Skeletal muscle satellite cell (primary cell): ENCODE results near the gene ECHDC3.

Experiments used
- H3K27me3 ChIP-seq: 2 replicates; pipeline ENCODE4 v1.7.0; 2013; ENCODE audit warnings: low read length; ENCODE audit not compliant: control insufficient read depth, insufficient read depth
- H3K36me3 ChIP-seq: 2 replicates; pipeline ENCODE4 v1.7.0; 2013; ENCODE audit warnings: mild to moderate bottlenecking, control low read depth, low read length; ENCODE audit not compliant: insufficient read depth
- H3K4me1 ChIP-seq: 2 replicates; pipeline ENCODE4 v1.7.0; 2013; ENCODE audit warnings: low read length; ENCODE audit not compliant: control insufficient read depth, insufficient read depth
- H3K4me2 ChIP-seq: 2 replicates; pipeline ENCODE4 v1.7.0; 2013; ENCODE audit warnings: mild to moderate bottlenecking, low read length
- H3K4me3 ChIP-seq: 2 replicates; pipeline ENCODE4 v1.7.0; 2013; ENCODE audit warnings: low read length
- H3K9ac ChIP-seq: 2 replicates; pipeline ENCODE4 v1.7.0; 2013; ENCODE audit warnings: mild to moderate bottlenecking, low read depth, low read length, moderate library complexity
- H3K9me3 ChIP-seq: replicated peaks from 2 replicates; pipeline ENCODE4 v1.7.0; 2013; ENCODE audit warnings: mild to moderate bottlenecking, control low read depth, low read length

The ECHDC3 gene

DNA sequence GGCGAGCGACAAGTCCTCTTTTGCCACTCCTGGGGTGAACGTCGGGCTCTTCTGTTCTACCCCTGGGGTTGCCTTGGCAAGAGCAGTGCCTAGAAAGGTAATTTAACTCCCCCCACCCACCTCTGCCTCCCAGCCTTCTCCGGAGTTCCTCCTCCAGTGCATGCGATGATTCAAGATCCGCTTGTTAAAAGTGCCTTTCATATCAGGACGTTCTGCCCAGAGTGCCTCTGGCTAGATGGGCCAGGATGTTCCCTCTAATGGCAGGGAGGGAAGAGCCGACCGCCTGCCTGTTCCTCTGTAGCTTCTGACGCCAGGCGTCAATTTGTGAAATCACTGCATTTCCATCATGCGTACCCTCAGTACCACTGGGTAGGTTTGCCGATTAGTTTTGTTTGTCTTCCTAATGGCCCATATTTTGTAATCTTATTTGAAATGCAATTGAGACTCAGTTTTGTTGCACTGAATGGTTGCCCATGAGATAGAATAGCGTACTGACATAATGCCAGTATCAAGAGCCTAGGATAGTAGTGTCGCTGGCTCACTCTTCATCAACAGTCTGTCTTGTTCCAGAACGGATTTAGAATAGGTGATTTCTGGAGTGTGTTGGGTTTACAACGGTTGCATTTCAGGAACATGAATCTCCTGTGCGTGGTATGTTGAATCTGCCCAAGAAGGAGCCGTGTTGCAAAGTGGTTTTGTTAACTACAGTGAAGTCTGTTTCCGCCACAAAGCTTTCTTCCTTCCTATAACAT is 13.5 kb downstream of the ECHDC3 start:
- Histone ChIP-seq H3K4me3 (no peak overlapping the region), H3K36me3 (peaks cover 4% of the 10 kb centered on the region), H3K4me1 (peaks cover 19% of the 10 kb centered on the region), H3K4me2 (no peak overlapping the region), H3K27me3 (no peaks in the 10 kb centered on the region), H3K9me3 (no peaks in the 10 kb centered on the region), H3K9ac (no peak overlapping the region)

DNA sequence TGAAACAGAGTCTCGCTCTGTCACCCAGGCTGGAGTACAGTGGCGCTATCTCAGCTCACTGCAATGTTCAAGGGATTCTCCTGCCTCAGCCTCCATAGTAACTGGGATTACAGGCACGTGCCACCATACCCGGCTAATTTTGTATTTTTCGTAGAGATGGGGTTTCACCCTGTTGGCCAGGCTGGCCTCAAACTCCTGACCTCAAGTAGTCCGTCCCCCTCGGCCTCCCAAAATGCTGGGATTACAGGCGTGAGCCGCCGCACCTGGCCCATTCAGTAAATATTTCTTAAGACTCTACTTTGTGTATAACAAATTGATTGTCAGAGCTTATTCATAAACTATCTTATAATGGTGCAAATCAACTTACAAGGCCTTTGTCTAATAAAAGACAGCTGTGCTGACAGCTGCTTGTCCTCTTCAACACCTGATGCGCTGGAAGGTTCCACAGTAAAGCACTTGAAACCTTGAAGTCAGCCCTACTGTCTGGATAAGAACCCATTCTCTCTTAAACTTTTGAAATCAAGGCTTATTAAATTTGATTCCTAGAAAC is 14.7 kb downstream of the ECHDC3 start:
- H3K9me3 ChIP-seq: no peaks in the 10 kb centered on the region
- H3K36me3 ChIP-seq: peaks cover 4% of the 10 kb centered on the region
- no peak overlapping the region for H3K4me3 ChIP-seq
- H3K9ac ChIP-seq: peak overlapping the region; percentile 49
- H3K4me1 ChIP-seq: peaks cover 19% of the 10 kb centered on the region
- H3K27me3 ChIP-seq: no peaks in the 10 kb centered on the region
- H3K4me2 ChIP-seq: peak overlapping the region; percentile 8

DNA sequence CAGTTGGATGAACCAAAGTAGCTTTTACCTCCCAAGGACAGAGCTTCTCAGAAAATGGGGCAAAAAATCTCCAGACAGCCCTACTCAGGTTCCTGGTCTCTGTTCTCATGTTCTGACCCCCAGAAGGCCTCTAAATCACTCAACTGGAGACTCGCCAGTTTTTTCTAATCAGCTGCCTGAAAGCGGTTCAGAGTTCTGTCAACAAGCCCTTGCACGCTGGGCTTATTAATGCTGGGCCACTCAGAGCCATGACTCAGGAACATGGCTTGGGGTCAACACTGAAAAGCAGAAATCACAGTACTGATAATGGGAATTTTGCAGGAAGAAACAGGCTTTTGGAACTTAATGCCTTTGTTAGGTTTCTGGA is 15.3 kb downstream of the ECHDC3 start:
- Histone ChIP-seq H3K9ac (peak overlapping the region; percentile 49), H3K4me2 (peak overlapping the region; percentile 29), H3K4me3 (no peak overlapping the region), H3K27me3 (no peaks in the 10 kb centered on the region), H3K9me3 (no peaks in the 10 kb centered on the region), H3K4me1 (peaks cover 19% of the 10 kb centered on the region), H3K36me3 (peaks cover 4% of the 10 kb centered on the region)

- no peak overlapping the region for H3K4me3 ChIP-seq
- peaks cover 4% of the 10 kb centered on the region for H3K36me3 ChIP-seq
Observed at GRCh38 chr10:11757821-11758463, 15.8 kb downstream of the ECHDC3 start.

GRCh38 chr10:11758527-11759236 is 16.5 kb downstream of the ECHDC3 start:
- Histone ChIP-seq H3K4me2 (no peak overlapping the region), H3K9me3 (no peaks in the 10 kb centered on the region), H3K27me3 (no peaks in the 10 kb centered on the region), H3K9ac (no peak overlapping the region), H3K36me3 (peaks cover 4% of the 10 kb centered on the region), H3K4me1 (peaks cover 19% of the 10 kb centered on the region), H3K4me3 (no peak overlapping the region)

More at GRCh38 chr10:11757821-11758463, 15.8 kb downstream of the ECHDC3 start:
- no peaks in the 10 kb centered on the region for H3K9me3 ChIP-seq
- peak overlapping the region; percentile 48 for H3K9ac ChIP-seq
- H3K27me3 ChIP-seq: no peaks in the 10 kb centered on the region
- peaks cover 19% of the 10 kb centered on the region for H3K4me1 ChIP-seq
- H3K4me2 ChIP-seq: peak overlapping the region; percentile 29

- Histone ChIP-seq H3K4me3 (no peak overlapping the region), H3K36me3 (peaks cover 4% of the 10 kb centered on the region), H3K9ac (no peak overlapping the region), H3K9me3 (no peaks in the 10 kb centered on the region), H3K27me3 (no peaks in the 10 kb centered on the region), H3K4me2 (no peak overlapping the region), H3K4me1 (peaks cover 19% of the 10 kb centered on the region)
Observed at GRCh38 chr10:11759347-11759746, 17.2 kb downstream of the ECHDC3 start.

DNA sequence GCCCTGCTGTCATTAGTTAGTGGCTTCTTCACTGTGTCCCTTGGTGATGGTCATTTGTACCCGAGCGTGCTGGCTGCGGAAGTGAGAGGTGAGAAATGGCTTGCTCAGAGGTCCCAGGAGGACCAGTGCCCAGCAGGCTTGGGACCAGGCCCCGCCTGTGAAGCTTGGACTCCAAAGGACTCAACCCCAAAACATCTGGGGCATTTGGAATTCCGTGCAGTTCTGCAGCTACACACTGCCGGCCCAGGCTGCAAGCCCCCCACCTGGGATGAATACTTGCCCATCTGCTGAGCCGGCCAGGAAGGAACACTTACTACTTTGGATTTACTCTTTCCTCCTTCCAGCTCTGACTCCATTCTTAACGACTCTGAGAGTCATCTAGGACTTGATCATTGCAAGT is 18.0 kb downstream of the ECHDC3 start:
- Histone ChIP-seq H3K4me3 (no peak overlapping the region), H3K9me3 (no peaks in the 10 kb centered on the region), H3K27me3 (no peaks in the 10 kb centered on the region), H3K36me3 (peaks cover 4% of the 10 kb centered on the region), H3K4me2 (no peak overlapping the region), H3K4me1 (peaks cover 19% of the 10 kb centered on the region), H3K9ac (no peak overlapping the region)

GRCh38 chr10:11760861-11761260 is 18.7 kb downstream of the ECHDC3 start:
- no peaks in the 10 kb centered on the region for H3K27me3 ChIP-seq
- no peak overlapping the region for H3K4me3 ChIP-seq
- no peaks in the 10 kb centered on the region for H3K36me3 ChIP-seq
- no peak overlapping the region for H3K9ac ChIP-seq
- no peak overlapping the region for H3K4me2 ChIP-seq
- H3K4me1 ChIP-seq: peaks cover 19% of the 10 kb centered on the region
- no peaks in the 10 kb centered on the region for H3K9me3 ChIP-seq

GRCh38 chr10:11761431-11761830 is 19.2 kb downstream of the ECHDC3 start:
- Histone ChIP-seq H3K27me3 (no peaks in the 10 kb centered on the region), H3K4me2 (no peak overlapping the region), H3K4me1 (peaks cover 19% of the 10 kb centered on the region), H3K9me3 (no peaks in the 10 kb centered on the region), H3K4me3 (no peak overlapping the region), H3K9ac (no peak overlapping the region), H3K36me3 (no peaks in the 10 kb centered on the region)

DNA sequence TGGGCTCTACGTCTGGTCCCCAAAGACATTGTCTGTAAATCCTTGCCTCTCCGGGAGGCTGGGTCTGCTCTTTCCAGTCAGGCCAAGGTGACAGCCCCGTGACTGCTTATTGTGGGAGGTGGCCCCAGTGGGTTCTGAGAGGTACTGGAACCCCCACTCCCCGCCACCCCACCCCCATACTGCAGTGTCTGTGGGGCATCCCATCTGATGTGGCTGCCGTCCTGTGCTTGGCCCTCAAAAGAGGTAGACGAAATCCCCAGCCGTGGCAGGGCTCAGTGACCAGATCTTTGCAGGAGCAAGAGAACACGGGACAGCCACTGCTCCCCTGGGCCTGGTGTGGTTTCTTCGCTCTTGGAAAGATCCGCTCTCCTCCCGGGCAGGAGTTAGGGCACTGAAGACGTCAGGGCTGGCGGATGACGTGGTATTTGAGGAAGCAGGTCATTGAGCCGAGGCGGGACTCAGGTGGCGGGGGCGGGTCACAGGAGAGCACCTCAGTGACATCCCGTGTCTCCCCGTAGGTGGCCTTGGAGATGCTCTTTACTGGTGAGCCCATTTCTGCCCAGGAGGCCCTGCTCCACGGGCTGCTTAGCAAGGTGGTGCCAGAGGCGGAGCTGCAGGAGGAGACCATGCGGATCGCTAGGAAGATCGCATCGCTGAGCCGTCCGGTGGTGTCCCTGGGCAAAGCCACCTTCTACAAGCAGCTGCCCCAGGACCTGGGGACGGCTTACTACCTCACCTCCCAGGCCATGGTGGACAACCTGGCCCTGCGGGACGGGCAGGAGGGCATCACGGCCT is 20.7 kb downstream of the ECHDC3 start:
- H3K36me3 ChIP-seq: no peaks in the 10 kb centered on the region
- H3K4me3 ChIP-seq: no peak overlapping the region
- H3K4me2 ChIP-seq: no peak overlapping the region
- no peaks in the 10 kb centered on the region for H3K9me3 ChIP-seq
- no peak overlapping the region for H3K9ac ChIP-seq
- no peaks in the 10 kb centered on the region for H3K27me3 ChIP-seq
- H3K4me1 ChIP-seq: peaks cover 7% of the 10 kb centered on the region

GRCh38 chr10:11763501-11763861 is 21.3 kb downstream of the ECHDC3 start:
- peaks cover under 1% of the 10 kb centered on the region for H3K4me1 ChIP-seq
- H3K9me3 ChIP-seq: no peaks in the 10 kb centered on the region
- H3K9ac ChIP-seq: no peak overlapping the region
- no peak overlapping the region for H3K4me3 ChIP-seq
- H3K36me3 ChIP-seq: no peaks in the 10 kb centered on the region
- no peak overlapping the region for H3K4me2 ChIP-seq
- H3K27me3 ChIP-seq: no peaks in the 10 kb centered on the region
